ENCODE results near the gene SNX24. TPM values are rescaled to one million over a fixed set of nuclear protein-coding genes. Genes with fewer than 3 reads are reported as not detected.

The SNX24 gene
- total RNA-seq, 1 donor from 2014 or later, result 57.0 TPM

- no peak for DNase-seq (ENCODE audit: low read depth)
- no peak for TF ChIP-seq CTCF (IDR thresholded peaks at IDR 0.05; ENCODE audit: insufficient read depth, low read length, poor library complexity, severe bottlenecking)
These were observed 13.0 kb downstream of the SNX24 start for GRCh38 chr5:122858451-122858850.

GRCh38 chr5:122863240-122863639 is 17.8 kb downstream of the SNX24 start:
- Histone ChIP-seq H3K36me3 (ENCODE audit: control insufficient read depth, insufficient read depth, low read length) (no peaks in the 10 kb centered on the region), H3K27me3 (ENCODE audit: control insufficient read depth, insufficient read depth, low read length) (no peaks in the 10 kb centered on the region), H3K4me3 (ENCODE audit: low read depth, low read length) (no peak overlapping the region)
- DNase-seq (ENCODE audit: low read depth), result no peak
- TF ChIP-seq CTCF (IDR thresholded peaks at IDR 0.05; ENCODE audit: insufficient read depth, low read length, poor library complexity, severe bottlenecking), result no peak

More at GRCh38 chr5:122858451-122858850, 13.0 kb downstream of the SNX24 start:
- no peak overlapping the region for H3K4me3 ChIP-seq (ENCODE audit: low read depth, low read length)
- H3K27me3 ChIP-seq (ENCODE audit: control insufficient read depth, insufficient read depth, low read length), result no peaks in the 10 kb centered on the region
- H3K36me3 ChIP-seq (ENCODE audit: control insufficient read depth, insufficient read depth, low read length), result no peaks in the 10 kb centered on the region

GRCh38 chr5:122863721-122864120 is 18.3 kb downstream of the SNX24 start:
- Histone ChIP-seq H3K36me3 (ENCODE audit: control insufficient read depth, insufficient read depth, low read length) (no peaks in the 10 kb centered on the region), H3K4me3 (ENCODE audit: low read depth, low read length) (no peak overlapping the region), H3K27me3 (ENCODE audit: control insufficient read depth, insufficient read depth, low read length) (no peaks in the 10 kb centered on the region)
- no peak for DNase-seq (ENCODE audit: low read depth)
- no peak for TF ChIP-seq CTCF (IDR thresholded peaks at IDR 0.05; ENCODE audit: insufficient read depth, low read length, poor library complexity, severe bottlenecking)

- no peaks in the 10 kb centered on the region for H3K36me3 ChIP-seq (ENCODE audit: control insufficient read depth, insufficient read depth, low read length)
- no peak for TF ChIP-seq CTCF (IDR thresholded peaks at IDR 0.05; ENCODE audit: insufficient read depth, low read length, poor library complexity, severe bottlenecking)
- DNase-seq (ENCODE audit: low read depth), result no peak
- H3K4me3 ChIP-seq (ENCODE audit: low read depth, low read length), result no peak overlapping the region
- no peaks in the 10 kb centered on the region for H3K27me3 ChIP-seq (ENCODE audit: control insufficient read depth, insufficient read depth, low read length)
These were observed 19.0 kb downstream of the SNX24 start for GRCh38 chr5:122864400-122864799.

GRCh38 chr5:122864842-122865241 is 19.4 kb downstream of the SNX24 start:
- H3K4me3 ChIP-seq (ENCODE audit: low read depth, low read length), result no peak overlapping the region
- no peaks in the 10 kb centered on the region for H3K27me3 ChIP-seq (ENCODE audit: control insufficient read depth, insufficient read depth, low read length)
- TF ChIP-seq CTCF (IDR thresholded peaks at IDR 0.05; ENCODE audit: insufficient read depth, low read length, poor library complexity, severe bottlenecking), result no peak
- no peaks in the 10 kb centered on the region for H3K36me3 ChIP-seq (ENCODE audit: control insufficient read depth, insufficient read depth, low read length)
- DNase-seq (ENCODE audit: low read depth), result no peak

- Histone ChIP-seq H3K27me3 (ENCODE audit: control insufficient read depth, insufficient read depth, low read length) (no peaks in the 10 kb centered on the region), H3K4me3 (ENCODE audit: low read depth, low read length) (no peak overlapping the region), H3K36me3 (ENCODE audit: control insufficient read depth, insufficient read depth, low read length) (no peaks in the 10 kb centered on the region)
- no peak for TF ChIP-seq CTCF (IDR thresholded peaks at IDR 0.05; ENCODE audit: insufficient read depth, low read length, poor library complexity, severe bottlenecking)
- no peak for DNase-seq (ENCODE audit: low read depth)
These were observed 24.9 kb downstream of the SNX24 start for GRCh38 chr5:122870219-122870856.

All from kidney epithelial cell (primary cell).